PC-9 (cell line): Measurements from ENCODE around the gene ZRANB2. TPM values are rescaled to one million over a fixed set of nuclear protein-coding genes. Genes with fewer than 3 reads are reported as not detected.

Experiments
- BruUV-seq: library from RNA; stranded (reverse); fragments of 400-500 nt; replicated peaks from 2 replicates; lab custom pipeline; 2021; lab: Mats Ljungman, UMichigan
- CTCF ChIA-PET: fragments of 300-600 bp; sonication (Branson Sonifier 250); formaldehyde crosslinking; loops from one replicate; lab custom pipeline; 2022; ENCODE audit warnings: antibody characterized with exemption; lab: Charles Lee
- POLR2A ChIA-PET: fragments of 300-600 bp; sonication (Branson Sonifier 250); formaldehyde crosslinking; loops from one replicate; lab custom pipeline; 2022; ENCODE audit warnings: antibody characterized with exemption; ENCODE audit not compliant: unreplicated experiment; lab: Charles Lee
- DNase-seq, 2 experiments: peaks; one replicate each; pipeline versions ENCODE4 v3.0.0 to v3.0.0-alpha.2; 2015 to 2022; ENCODE audit warnings: mixed read lengths in 1 of 2
- H2AFZ ChIP-seq: fragments of 200-600 bp; sonication (generic); 2 replicates; pipeline ENCODE4 v1.8.1; 2017; ENCODE audit warnings: antibody characterized with exemption
- H3F3A ChIP-seq: fragments of 200-600 bp; sonication (generic); 2 replicates; pipeline ENCODE4 v1.8.1; 2017; ENCODE audit warnings: antibody characterized with exemption, mild to moderate bottlenecking, low read depth; ENCODE audit not compliant: insufficient read depth
- H3K27ac ChIP-seq: fragments of 200-600 bp; sonication (generic); 2 replicates; pipeline ENCODE4 v1.6.1; 2016; ENCODE audit warnings: mixed run types
- H3K27me3 ChIP-seq: fragments of 200-600 bp; sonication (generic); 2 replicates; pipeline ENCODE4 v1.6.1; 2016; ENCODE audit warnings: low read depth, mixed run types; ENCODE audit not compliant: insufficient read depth
- H3K36me3 ChIP-seq: fragments of 200-600 bp; sonication (generic); 2 replicates; pipeline ENCODE4 v1.6.1; 2016; ENCODE audit warnings: low read depth, mixed run types
- H3K4me1 ChIP-seq: fragments of 200-600 bp; sonication (generic); replicated peaks from 2 replicates; pipeline ENCODE4 v1.6.1; 2016; ENCODE audit warnings: mixed run types; ENCODE audit not compliant: insufficient read depth
- H3K4me2 ChIP-seq: fragments of 200-600 bp; sonication (generic); 2 replicates; pipeline ENCODE4 v1.6.1; 2017; ENCODE audit warnings: mixed run types
- H3K4me3 ChIP-seq: fragments of 200-600 bp; sonication (generic); 2 replicates; pipeline ENCODE4 v1.6.1; 2016; ENCODE audit warnings: mixed run types
- H3K79me2 ChIP-seq: fragments of 200-600 bp; sonication (generic); 2 replicates; pipeline ENCODE4 v1.6.1; 2017; ENCODE audit warnings: low read depth, mixed run types
- H3K9me2 ChIP-seq: fragments of 200-600 bp; sonication (generic); 2 replicates; pipeline ENCODE4 v1.8.1; 2017; ENCODE audit warnings: mild to moderate bottlenecking; ENCODE audit not compliant: insufficient read depth
- H3K9me3 ChIP-seq: fragments of 200-600 bp; sonication (generic); 2 replicates; pipeline ENCODE4 v1.8.1; 2016; ENCODE audit warnings: low read depth; ENCODE audit not compliant: insufficient read depth
- H4K20me1 ChIP-seq: fragments of 200-600 bp; sonication (generic); 2 replicates; pipeline ENCODE4 v1.8.1; 2017; ENCODE audit not compliant: insufficient read depth
- EZH2 ChIP-seq: fragments of 200-600 bp; sonication (generic); IDR thresholded peaks from 2 replicates; pipeline ENCODE4 v1.8.0; 2017; ENCODE audit warnings: antibody characterized with exemption, low read depth
- intact Hi-C: fragments of 100-400 bp; cut with micrococcal nuclease; formaldehyde crosslinking; loops from one replicate; pipeline ENCODE4 v1.10.0; 2022; ENCODE audit not compliant: unreplicated experiment
- total RNA-seq: library from RNA; stranded (reverse); gene quantifications from 2 replicates; pipeline ENCODE4 v1.2.3, GENCODE V29; 2021
- TF ChIP-seq, protein P1 (sequence below): fragments of 200-600 bp; sonication (generic); conservative IDR thresholded peaks from 2 replicates; pipeline ENCODE4 v1.6.1; 2017; ENCODE audit warnings: mixed run types, antibody characterized with exemption, mild to moderate bottlenecking, moderate library complexity

The ZRANB2 gene
- total RNA-seq, 1 experiment from 2014 or later, result 79.6 TPM

DNA sequence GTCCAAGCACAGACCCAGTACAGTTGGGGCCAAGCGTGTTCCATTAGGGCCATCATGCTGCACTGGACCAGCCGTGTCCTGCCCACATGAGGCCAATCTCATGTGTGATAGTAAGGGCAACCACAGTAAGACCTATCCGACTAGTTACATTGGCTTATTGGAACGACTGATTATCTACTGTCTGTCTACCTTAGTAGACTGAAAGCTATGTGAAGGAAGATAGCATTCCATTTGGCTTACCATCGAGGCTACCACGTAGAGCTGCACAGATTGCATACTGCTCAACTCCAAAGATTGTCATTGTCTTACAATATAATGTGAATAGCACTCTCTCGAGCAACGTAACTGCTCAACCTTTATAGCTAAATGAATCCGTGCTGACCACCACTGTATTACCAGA, 43.8 kb downstream of the ZRANB2 start:
- Histone ChIP-seq H3K27ac (no peak overlapping the region), H3K27me3 (no peaks in the 10 kb centered on the region), H4K20me1 (no peaks in the 10 kb centered on the region), H3K9me3 (no peaks in the 10 kb centered on the region; the same call in 1 of the 2 replicates), H3K79me2 (no peaks in the 10 kb centered on the region), H3K4me2 (no peak overlapping the region), H3K9me2 (no peaks in the 10 kb centered on the region), H3K4me3 (no peak overlapping the region), H3K4me1 (no peaks in the 10 kb centered on the region), H2AFZ (no peak overlapping the region; the same call in 1 of the 2 replicates), H3K36me3 (no peaks in the 10 kb centered on the region), H3F3A (no peaks in the 10 kb centered on the region)
- DNase-seq, result no peak
- ChIA-PET CTCF (no interaction called here), POLR2A (no interaction called here)
- intact Hi-C loops, result no loop called here
- no TSS peak for BruUV-seq
- TF ChIP-seq, protein P1, sequence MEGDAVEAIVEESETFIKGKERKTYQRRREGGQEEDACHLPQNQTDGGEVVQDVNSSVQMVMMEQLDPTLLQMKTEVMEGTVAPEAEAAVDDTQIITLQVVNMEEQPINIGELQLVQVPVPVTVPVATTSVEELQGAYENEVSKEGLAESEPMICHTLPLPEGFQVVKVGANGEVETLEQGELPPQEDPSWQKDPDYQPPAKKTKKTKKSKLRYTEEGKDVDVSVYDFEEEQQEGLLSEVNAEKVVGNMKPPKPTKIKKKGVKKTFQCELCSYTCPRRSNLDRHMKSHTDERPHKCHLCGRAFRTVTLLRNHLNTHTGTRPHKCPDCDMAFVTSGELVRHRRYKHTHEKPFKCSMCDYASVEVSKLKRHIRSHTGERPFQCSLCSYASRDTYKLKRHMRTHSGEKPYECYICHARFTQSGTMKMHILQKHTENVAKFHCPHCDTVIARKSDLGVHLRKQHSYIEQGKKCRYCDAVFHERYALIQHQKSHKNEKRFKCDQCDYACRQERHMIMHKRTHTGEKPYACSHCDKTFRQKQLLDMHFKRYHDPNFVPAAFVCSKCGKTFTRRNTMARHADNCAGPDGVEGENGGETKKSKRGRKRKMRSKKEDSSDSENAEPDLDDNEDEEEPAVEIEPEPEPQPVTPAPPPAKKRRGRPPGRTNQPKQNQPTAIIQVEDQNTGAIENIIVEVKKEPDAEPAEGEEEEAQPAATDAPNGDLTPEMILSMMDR, result no peak
- TF ChIP-seq EZH2, result no peak

DNA sequence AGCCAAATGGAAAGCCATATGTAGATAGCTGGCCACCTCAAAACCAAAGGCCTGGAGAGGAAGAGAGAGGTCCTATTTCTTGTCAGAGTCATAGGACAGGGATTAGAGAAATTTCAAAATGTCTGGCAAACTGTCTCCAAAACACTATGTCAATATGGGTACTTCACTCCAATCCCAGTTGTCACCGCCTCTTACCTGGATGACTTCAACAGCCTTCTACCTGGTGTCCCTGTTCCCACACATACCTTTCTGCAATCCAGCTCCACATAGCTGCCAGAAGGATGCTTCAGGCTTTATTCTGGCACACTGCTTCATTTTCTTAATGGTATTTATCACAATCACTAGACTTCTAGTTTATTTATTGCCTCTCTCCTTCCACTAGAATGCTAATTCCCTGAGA, 47.7 kb downstream of the ZRANB2 start:
- H3K36me3 ChIP-seq, result no peaks in the 10 kb centered on the region
- no peak overlapping the region for H2AFZ ChIP-seq
- no peak overlapping the region for H3K27ac ChIP-seq
- H3K4me3 ChIP-seq, result no peak overlapping the region
- POLR2A ChIA-PET, result no interaction called here
- H3K79me2 ChIP-seq, result no peaks in the 10 kb centered on the region
- no peaks in the 10 kb centered on the region for H3K9me2 ChIP-seq
- H3K4me2 ChIP-seq, result no peak overlapping the region
- no peaks in the 10 kb centered on the region for H4K20me1 ChIP-seq
- no peaks in the 10 kb centered on the region for H3K27me3 ChIP-seq
- no peaks in the 10 kb centered on the region for H3F3A ChIP-seq
- intact Hi-C loops, result loop anchor here (5.0 kb wide), 1 partner anchor 501 kb away; no protein-coding TSS in a partner anchor
- no peaks in the 10 kb centered on the region for H3K4me1 ChIP-seq
- no peaks in the 10 kb centered on the region for H3K9me3 ChIP-seq
- CTCF ChIA-PET, result no interaction called here
- no TSS peak for BruUV-seq
- no peak for TF ChIP-seq EZH2
- TF ChIP-seq, protein P1, result no peak
- no peak for DNase-seq

DNA sequence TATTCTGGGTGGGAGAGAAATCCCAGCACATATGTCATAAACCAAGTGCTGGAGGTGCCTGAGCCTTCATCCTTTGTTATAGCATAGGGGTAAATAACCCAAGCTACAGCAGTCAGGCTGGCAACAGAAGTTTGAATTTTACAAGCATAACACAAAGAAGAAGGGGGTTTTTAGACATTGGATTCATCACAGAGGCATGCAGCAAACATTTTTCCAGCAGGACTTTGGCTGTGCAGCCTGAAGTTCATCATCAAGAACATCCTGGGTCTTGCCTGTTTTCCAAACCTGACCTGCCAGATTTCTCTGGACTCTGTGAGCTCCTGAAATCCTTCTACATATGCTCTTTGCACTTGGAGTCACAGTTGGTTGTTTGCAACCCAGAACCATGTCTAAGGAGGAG, 49.4 kb downstream of the ZRANB2 start:
- BruUV-seq, result no TSS peak

More for the DNA sequence above, 49.4 kb downstream of the ZRANB2 start:
- no peak overlapping the region for H2AFZ ChIP-seq
- H4K20me1 ChIP-seq, result no peaks in the 10 kb centered on the region
- H3K27ac ChIP-seq, result no peak overlapping the region
- H3K79me2 ChIP-seq, result no peaks in the 10 kb centered on the region
- no peaks in the 10 kb centered on the region for H3F3A ChIP-seq
- ChIA-PET POLR2A (no interaction called here), CTCF (no interaction called here)
- no peak overlapping the region for H3K4me2 ChIP-seq
- H3K36me3 ChIP-seq, result no peaks in the 10 kb centered on the region
- TF ChIP-seq, protein P1, result no peak
- TF ChIP-seq EZH2, result no peak
- no peak overlapping the region for H3K4me3 ChIP-seq
- H3K4me1 ChIP-seq, result no peaks in the 10 kb centered on the region
- no peaks in the 10 kb centered on the region for H3K27me3 ChIP-seq
- intact Hi-C loops, result loop anchor here (5.0 kb wide), 1 partner anchor 499 kb away; no protein-coding TSS in a partner anchor
- no peak for DNase-seq
- no peaks in the 10 kb centered on the region for H3K9me2 ChIP-seq
- H3K9me3 ChIP-seq, result no peaks in the 10 kb centered on the region
